DND-41 (cell line): ENCODE results near the gene KMT2B.

ENCODE experiments used
- EZH2 ChIP-seq: IDR thresholded peaks from 3 replicates; pipeline ENCODE4 v1.6.1; 2012; ENCODE audit warnings: borderline replicate concordance, low read depth, mild to moderate bottlenecking, moderate library complexity, low read length, inconsistent platforms; ENCODE audit not compliant: severe bottlenecking
- TF ChIP-seq, protein P1 (sequence below): IDR thresholded peaks from 2 replicates; pipeline ENCODE4 v1.5.1; 2012; ENCODE audit warnings: borderline replicate concordance, low read length, moderate library complexity, mild to moderate bottlenecking; ENCODE audit not compliant: poor library complexity, severe bottlenecking; ENCODE audit errors: extremely low read depth

DNA sequence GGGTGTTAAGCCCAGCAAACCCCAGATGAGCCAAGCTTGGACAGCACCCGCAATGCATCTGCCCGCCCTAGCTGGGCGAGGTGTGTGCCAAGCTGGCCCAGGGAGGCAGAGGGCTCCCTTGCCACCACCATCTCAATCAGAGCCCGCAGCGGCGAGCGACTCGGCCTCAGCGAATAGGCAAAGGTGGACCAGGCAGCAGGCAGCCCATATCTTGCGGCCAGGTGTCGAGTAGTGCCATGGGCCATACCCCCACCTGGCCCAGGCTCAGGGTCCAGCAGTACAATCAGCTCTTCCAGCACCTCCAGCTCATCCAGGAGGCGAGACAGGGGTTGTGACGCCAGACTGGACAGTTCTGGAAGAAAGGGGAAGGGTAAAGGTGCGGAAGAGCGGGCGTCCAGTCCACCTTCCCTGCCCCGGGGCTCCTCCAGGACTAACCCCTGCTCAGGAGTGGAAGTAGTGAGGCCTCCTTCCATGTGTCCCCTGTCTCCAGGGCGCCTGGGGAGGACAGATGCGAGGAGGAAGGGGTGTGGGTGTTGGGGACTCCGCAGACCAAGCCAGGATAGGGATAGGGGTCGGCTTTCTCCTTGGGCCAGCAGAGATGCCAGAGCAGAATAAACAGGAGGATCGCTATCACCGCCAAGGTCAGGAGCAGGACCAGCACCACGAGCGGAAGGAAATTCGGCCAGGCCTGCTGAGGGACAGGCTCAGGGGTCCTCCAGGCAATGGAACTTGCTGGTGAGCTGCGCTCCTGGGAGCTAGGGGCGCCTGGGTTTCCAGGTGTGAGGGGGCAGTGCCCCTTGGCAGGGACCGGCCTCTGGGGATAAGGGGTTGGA is 21.7 kb downstream of the KMT2B start:
- TF ChIP-seq EZH2, result no peak
- TF ChIP-seq, protein P1, sequence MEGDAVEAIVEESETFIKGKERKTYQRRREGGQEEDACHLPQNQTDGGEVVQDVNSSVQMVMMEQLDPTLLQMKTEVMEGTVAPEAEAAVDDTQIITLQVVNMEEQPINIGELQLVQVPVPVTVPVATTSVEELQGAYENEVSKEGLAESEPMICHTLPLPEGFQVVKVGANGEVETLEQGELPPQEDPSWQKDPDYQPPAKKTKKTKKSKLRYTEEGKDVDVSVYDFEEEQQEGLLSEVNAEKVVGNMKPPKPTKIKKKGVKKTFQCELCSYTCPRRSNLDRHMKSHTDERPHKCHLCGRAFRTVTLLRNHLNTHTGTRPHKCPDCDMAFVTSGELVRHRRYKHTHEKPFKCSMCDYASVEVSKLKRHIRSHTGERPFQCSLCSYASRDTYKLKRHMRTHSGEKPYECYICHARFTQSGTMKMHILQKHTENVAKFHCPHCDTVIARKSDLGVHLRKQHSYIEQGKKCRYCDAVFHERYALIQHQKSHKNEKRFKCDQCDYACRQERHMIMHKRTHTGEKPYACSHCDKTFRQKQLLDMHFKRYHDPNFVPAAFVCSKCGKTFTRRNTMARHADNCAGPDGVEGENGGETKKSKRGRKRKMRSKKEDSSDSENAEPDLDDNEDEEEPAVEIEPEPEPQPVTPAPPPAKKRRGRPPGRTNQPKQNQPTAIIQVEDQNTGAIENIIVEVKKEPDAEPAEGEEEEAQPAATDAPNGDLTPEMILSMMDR, result no peak
